ENCODE measurements around the gene POU3F2. TPM values are rescaled to one million over a fixed set of nuclear protein-coding genes. Genes with fewer than 3 reads are reported as not detected.

POU3F2 gene
- total RNA-seq, 4 donors from 2014 or later: not detected

GRCh38 chr6:98840385-98840784 is 6.0 kb downstream of the POU3F2 start:
- peaks cover 0 to 67% of the 10 kb centered on the region in 2 donors for H3K27me3 ChIP-seq
- H3K4me3 ChIP-seq: no peak overlapping the region
- TF ChIP-seq POLR2A (IDR thresholded peaks at IDR 0.05) (no peak), CTCF (IDR thresholded peaks at IDR 0.05) (no peak)
- H3K4me1 ChIP-seq: peaks cover 2 to 25% (median 7%) of the 10 kb centered on the region in 4 donors
- no peaks in the 10 kb centered on the region for H3K36me3 ChIP-seq
- H3K9me3 ChIP-seq: no peaks in the 10 kb centered on the region
- no peak overlapping the region for H3K27ac ChIP-seq
- no peak for DNase-seq

GRCh38 chr6:98840996-98841513 is 6.7 kb downstream of the POU3F2 start:
- peaks cover 0 to 22% (median 5%) of the 10 kb centered on the region in 4 donors for H3K4me1 ChIP-seq
- no peak overlapping the region for H3K27ac ChIP-seq
- no peak for DNase-seq
- TF ChIP-seq CTCF (IDR thresholded peaks at IDR 0.05) (no peak), POLR2A (IDR thresholded peaks at IDR 0.05) (no peak)
- H3K4me3 ChIP-seq: no peak overlapping the region
- no peaks in the 10 kb centered on the region for H3K36me3 ChIP-seq
- peaks cover 0 to 63% of the 10 kb centered on the region in 2 donors for H3K27me3 ChIP-seq
- H3K9me3 ChIP-seq: no peaks in the 10 kb centered on the region

- H3K27me3 ChIP-seq: peaks cover 0 to 56% of the 10 kb centered on the region in 2 donors
- H3K27ac ChIP-seq: no peak overlapping the region
- DNase-seq: no peak
- no peaks in the 10 kb centered on the region for H3K36me3 ChIP-seq
- peaks cover 0 to 21% (median 5%) of the 10 kb centered on the region in 4 donors for H3K4me1 ChIP-seq
- H3K4me3 ChIP-seq: no peak overlapping the region
- TF ChIP-seq CTCF (IDR thresholded peaks at IDR 0.05) (no peak), POLR2A (IDR thresholded peaks at IDR 0.05) (no peak)
- H3K9me3 ChIP-seq: no peaks in the 10 kb centered on the region
Measured at GRCh38 chr6:98841621-98842341, 7.4 kb downstream of the POU3F2 start.

- no peak for TF ChIP-seq CTCF (IDR thresholded peaks at IDR 0.05)
- TF ChIP-seq POLR2A (IDR thresholded peaks at IDR 0.05): no peak
- Histone ChIP-seq H3K27me3 (peaks cover 0 to 56% of the 10 kb centered on the region in 2 donors), H3K27ac (no peak overlapping the region), H3K36me3 (no peaks in the 10 kb centered on the region), H3K9me3 (no peaks in the 10 kb centered on the region), H3K4me3 (no peak overlapping the region), H3K4me1 (peaks cover 0 to 23% (median 5%) of the 10 kb centered on the region in 4 donors)
- peak in 1 of 3 donors; percentile 48 for DNase-seq
Measured at GRCh38 chr6:98842342-98843180, 8.2 kb downstream of the POU3F2 start.

- Histone ChIP-seq H3K4me1 (peaks cover 0 to 33% (median 8%) of the 10 kb centered on the region in 4 donors), H3K36me3 (no peaks in the 10 kb centered on the region), H3K27ac (no peak overlapping the region), H3K27me3 (peaks cover 0 to 58% of the 10 kb centered on the region in 2 donors), H3K9me3 (no peaks in the 10 kb centered on the region), H3K4me3 (no peak overlapping the region)
- DNase-seq: no peak
- TF ChIP-seq POLR2A (IDR thresholded peaks at IDR 0.05): no peak
- no peak for TF ChIP-seq CTCF (IDR thresholded peaks at IDR 0.05)
Measured at GRCh38 chr6:98843271-98844243, 9.2 kb downstream of the POU3F2 start.

Data from Peyer's patch (tissue), 4 donors.